GM20431 (cell line): ENCODE results near the gene PTPRQ.

Experiments
- in situ Hi-C: fragments of 300-500 bp; cut with MseI, MboI; formaldehyde crosslinking; loops from one replicate; pipeline ENCODE4 v1.15.0; 2020; ENCODE audit warnings: low sequenced_read_pairs; ENCODE audit not compliant: unreplicated experiment

Gene PTPRQ

DNA sequence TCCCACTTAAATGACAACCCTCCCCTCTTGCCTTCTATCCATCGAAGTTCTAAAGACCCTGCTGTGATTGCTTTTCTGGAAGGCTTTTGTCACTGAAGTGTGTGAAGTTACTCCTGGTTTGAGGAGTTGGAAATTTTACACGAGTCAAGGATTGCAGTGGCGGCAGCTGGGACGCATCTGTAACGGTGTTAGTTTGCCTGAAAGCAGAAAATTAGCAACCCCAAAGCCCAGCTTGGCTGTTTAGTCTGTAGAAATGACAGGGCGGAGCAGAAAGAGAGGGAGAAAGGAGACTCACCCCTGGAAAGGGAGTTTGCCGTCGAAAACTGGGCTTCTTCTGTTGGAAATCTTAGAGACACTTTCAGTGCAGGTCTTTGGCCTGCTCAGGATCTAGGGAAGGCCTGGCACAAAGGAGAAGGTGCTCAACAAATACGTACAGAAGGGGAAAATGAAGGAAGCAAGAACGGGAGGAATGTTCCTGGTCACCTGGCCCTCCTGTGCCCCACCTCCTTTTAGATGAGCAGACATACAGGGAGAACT is 271.7 kb downstream of the PTPRQ start:
- in situ Hi-C loops = no loop called here

DNA sequence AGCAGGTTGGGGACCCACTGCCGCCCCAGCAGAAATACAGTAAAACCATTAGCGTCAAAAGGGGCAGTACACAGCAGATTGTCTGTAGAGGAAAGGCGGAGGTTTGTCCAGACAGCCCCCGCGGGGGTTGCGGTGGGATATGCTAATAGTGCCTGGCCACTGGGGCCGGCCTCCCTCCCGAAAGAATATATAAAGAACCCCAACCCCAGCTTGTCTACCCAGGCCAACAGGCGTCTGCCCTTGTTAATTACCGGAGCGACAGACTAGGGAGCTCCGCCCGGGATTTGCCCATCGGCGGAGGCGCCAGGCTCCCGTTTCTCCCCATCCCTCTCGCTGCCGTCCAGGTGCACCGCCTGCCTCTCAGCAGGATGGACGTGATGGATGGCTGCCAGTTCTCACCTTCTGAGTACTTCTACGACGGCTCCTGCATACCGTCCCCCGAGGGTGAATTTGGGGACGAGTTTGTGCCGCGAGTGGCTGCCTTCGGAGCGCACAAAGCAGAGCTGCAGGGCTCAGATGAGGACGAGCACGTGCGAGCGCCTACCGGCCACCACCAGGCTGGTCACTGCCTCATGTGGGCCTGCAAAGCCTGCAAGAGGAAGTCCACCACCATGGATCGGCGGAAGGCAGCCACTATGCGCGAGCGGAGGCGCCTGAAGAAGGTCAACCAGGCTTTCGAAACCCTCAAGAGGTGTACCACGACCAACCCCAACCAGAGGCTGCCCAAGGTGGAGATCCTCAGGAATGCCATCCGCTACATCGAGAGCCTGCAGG is 272.8 kb downstream of the PTPRQ start, which contains the start of gene MYF5:
Gene MYF5 (plus strand): TSS at position 217 of the 774 bp plus-strand sequence. CDS start 152 bp downstream, at position 369.
- in situ Hi-C loops = no loop called here

DNA sequence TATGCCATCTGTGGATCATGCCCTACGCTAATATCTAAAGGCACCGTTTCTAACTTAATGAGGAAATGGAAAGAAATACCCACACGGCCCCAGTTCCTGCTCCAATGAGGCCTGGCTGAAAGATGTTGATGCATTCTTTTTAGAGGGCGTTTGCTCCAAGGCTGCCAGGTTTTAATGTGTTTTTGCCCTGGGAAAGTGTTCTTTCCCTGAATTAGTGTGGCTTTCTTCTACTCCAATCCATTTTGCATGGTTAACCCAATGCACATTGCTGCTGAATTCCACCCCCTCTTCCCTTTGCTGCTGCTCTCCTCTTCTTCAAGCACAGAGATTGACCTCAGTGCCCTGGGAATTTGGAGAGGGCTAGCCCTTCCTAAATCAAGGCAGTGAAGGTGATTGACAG is 273.8 kb downstream of the PTPRQ start:
- in situ Hi-C loops = no loop called here

DNA sequence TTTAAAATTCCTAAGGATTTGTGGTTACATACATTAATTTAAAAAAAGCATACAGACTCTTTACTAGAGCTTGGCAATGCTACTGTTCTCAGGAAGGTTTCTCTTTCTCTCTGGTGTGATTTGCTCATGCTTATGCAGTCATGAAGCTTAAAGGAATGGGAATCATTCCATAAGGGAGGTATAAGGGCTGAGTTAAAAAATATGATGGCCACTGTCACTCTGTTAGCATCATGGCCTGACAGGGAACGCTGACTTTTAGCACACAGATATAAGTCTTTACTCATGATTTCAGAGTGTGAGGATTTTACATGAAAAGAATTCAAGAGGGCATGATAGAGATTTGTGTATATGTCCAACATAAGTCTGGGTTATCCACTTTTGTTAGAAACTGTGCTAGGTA is 276.5 kb downstream of the PTPRQ start:
- in situ Hi-C loops = no loop called here

DNA sequence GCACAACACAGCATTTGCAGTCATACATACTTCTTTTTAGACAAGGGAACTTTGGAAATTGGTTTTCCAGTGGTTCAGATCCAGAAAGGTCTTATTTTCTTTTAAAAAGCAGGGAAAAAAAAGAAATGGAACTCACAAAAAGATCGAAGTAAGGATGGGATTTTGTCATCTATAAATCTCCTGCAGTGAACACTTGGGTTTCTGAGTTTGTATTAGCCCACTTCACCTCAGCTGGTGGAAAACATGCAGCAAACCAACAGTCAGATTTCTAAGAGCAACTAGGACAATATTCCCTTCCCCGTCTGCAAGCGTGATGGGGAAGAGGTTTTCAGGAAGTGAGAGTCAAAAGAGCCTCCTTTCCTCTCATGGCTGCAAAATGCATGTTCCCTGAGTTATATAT is 277.3 kb downstream of the PTPRQ start:
- in situ Hi-C loops = no loop called here
